Adrenal gland (tissue), 5 donors: Measurements from ENCODE around the gene DST.

ENCODE experiments used
- POLR2A ChIP-seq, 2 donors: fragments of 450-650 bp; IDR thresholded peaks; one replicate each; pipeline ENCODE4 v1.6.1; 2017; ENCODE audit warnings: antibody characterized with exemption in 2 of 2, mild to moderate bottlenecking in 2 of 2, moderate library complexity in 1 of 2
- TF ChIP-seq, protein P1 (sequence below), 6 experiments: fragments of 450-650 bp in 4 of 6; fragments of 200-600 bp in 2 of 6; sonication (generic) in 1 of 6; IDR thresholded peaks; 1 replicate in 5 of 6; 2 replicates in 1 of 6; pipeline versions ENCODE4 v1.5.1 to v1.8.0; 2016 to 2021; ENCODE audit warnings: antibody characterized with exemption in 6 of 6, mild to moderate bottlenecking in 2 of 6, moderate library complexity in 1 of 6
- donor health status: DM: no; HTN: no; CAD: no.

DNA sequence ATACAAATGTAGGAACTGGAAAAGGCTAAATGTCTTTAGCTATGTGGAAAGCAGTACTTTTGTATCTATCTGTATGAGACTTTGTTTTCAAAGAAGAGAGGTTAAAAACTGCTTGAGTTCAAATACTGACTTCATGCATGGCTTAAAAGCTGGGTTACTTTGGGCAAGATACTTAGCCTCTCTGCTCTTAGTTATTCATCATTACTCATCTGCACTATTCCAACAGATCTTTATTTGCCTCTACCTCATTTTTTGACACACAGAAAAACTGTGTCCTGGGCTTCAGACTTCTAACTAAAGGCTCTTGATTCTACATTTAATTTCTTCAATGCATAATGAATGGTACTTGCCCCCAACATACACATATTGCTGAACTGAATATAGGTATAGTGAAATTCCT, 114.8 kb downstream of the DST start:
- TF ChIP-seq, protein P1, sequence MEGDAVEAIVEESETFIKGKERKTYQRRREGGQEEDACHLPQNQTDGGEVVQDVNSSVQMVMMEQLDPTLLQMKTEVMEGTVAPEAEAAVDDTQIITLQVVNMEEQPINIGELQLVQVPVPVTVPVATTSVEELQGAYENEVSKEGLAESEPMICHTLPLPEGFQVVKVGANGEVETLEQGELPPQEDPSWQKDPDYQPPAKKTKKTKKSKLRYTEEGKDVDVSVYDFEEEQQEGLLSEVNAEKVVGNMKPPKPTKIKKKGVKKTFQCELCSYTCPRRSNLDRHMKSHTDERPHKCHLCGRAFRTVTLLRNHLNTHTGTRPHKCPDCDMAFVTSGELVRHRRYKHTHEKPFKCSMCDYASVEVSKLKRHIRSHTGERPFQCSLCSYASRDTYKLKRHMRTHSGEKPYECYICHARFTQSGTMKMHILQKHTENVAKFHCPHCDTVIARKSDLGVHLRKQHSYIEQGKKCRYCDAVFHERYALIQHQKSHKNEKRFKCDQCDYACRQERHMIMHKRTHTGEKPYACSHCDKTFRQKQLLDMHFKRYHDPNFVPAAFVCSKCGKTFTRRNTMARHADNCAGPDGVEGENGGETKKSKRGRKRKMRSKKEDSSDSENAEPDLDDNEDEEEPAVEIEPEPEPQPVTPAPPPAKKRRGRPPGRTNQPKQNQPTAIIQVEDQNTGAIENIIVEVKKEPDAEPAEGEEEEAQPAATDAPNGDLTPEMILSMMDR (IDR thresholded peaks at IDR 0.05), result no peak
- TF ChIP-seq POLR2A (IDR thresholded peaks at IDR 0.05), result no peak
